A673 (cell line): Measurements from ENCODE around the gene SYDE1.

Experiments
- EZH2 ChIP-seq: fragments of 200-600 bp; sonication (generic); IDR thresholded peaks from 2 replicates; pipeline ENCODE4 v1.6.1; 2017; ENCODE audit warnings: borderline replicate concordance, low read depth, mild to moderate bottlenecking, mixed read lengths, antibody characterized with exemption, low read length; ENCODE audit not compliant: poor library complexity, severe bottlenecking
- TF ChIP-seq, protein P1 (sequence below): fragments of 300-800, 200-600 bp; sonication (generic); conservative IDR thresholded peaks from 2 replicates; pipeline ENCODE4 v1.5.1; 2017; ENCODE audit warnings: low read depth, mild to moderate bottlenecking, antibody characterized with exemption, low read length, moderate library complexity, mixed read lengths

DNA sequence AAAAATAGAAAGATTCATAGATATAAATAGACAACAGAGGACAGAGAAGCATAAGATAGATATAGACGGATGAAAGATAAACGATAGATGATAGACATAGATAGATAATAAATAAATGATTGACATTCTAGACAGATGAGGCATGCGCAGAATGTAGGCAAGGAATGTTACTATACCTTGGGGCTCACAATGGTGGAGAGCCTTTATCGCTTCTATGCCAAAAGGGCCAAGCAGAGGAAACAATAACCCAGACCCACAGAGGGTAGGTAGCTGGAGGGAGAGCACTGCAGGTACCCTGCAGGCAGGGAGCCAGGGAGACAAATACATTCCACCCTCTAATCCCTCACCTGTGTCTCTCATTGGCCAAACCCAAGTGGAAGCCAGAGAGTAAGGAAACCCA, 49.2 kb downstream of the SYDE1 start:
- TF ChIP-seq, protein P1, sequence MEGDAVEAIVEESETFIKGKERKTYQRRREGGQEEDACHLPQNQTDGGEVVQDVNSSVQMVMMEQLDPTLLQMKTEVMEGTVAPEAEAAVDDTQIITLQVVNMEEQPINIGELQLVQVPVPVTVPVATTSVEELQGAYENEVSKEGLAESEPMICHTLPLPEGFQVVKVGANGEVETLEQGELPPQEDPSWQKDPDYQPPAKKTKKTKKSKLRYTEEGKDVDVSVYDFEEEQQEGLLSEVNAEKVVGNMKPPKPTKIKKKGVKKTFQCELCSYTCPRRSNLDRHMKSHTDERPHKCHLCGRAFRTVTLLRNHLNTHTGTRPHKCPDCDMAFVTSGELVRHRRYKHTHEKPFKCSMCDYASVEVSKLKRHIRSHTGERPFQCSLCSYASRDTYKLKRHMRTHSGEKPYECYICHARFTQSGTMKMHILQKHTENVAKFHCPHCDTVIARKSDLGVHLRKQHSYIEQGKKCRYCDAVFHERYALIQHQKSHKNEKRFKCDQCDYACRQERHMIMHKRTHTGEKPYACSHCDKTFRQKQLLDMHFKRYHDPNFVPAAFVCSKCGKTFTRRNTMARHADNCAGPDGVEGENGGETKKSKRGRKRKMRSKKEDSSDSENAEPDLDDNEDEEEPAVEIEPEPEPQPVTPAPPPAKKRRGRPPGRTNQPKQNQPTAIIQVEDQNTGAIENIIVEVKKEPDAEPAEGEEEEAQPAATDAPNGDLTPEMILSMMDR, result no peak
- no peak for TF ChIP-seq EZH2
